Measurements from ENCODE around the gene RARRES1.

RARRES1 gene

DNA sequence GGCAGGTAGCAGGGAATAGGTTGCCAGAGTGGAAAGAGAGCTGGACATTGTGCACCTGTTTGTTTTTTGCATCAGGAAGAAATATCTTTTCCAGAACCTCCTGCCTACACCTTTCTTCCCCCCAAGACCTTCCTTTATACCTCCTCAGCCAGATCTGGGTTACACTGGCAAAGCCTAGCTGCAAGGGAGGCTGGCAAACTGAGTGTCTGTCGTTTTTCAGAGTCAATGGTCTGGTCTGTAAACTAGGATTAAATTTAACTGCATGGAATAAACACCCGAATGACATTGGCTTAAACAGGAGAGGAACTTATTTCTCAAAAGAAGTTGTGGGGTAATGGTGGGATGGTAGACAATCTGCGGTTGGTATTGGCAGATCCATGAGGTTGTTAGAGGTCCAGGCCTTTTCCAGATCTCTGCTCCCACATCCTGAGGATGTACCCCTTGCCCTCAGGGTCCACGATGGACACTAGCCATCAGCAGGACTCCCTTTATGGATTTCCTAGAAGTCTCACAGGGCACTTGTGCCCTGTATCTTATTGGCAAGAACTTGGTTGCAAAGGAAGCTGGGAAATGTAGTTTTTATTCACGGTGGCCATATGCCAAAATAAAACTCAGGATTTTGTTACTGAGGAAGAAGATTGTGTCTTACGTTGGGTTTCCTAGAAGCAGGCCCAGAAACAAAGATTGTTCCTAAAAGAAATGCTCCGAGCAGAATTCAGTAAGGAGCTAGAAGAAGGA lies 3.2 kb upstream of the RARRES1 start:
- no peak for DNase-seq (ENCODE audit: low spot score)

DNA sequence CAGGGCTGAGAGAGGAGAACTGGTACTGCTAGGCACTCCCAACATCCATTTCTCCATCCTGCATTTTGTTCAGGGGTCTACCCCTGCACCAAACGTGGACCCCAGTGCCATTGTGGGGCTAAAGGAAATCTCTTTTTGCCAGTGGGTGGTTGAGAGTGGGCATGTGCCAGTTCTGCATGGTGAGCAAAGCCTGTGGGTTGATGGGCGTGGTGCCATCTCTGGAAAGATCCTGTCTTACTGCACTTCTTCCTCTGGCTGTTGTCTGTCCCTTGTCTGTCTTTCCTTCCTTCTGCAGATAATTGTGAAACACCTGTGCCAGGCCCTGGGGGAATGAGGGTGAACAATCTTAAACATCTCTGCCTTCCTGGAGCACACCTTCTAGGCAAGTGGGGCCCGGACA lies 1.4 kb upstream of the RARRES1 start:
- DNase-seq (ENCODE audit: low spot score) = no peak

DNA sequence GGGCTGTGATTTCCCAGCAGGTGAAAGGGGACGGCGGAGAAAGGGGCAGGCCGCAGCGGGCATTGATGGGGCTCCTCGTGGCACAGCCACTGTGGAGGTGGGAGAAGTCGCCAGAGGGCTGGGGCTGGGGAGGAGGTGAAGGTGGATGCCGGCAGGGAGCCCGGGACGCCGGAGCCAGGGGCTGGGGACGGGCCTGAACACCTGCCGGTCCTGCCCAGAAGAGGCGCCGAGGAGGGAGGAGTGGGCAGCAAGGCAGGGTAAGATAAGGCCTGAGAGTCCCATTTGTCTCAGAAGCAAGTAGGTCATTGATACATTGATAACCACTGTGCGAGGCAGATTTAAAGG lies 571 bp upstream of the RARRES1 start:
- no peak for DNase-seq (ENCODE audit: low spot score)

DNA sequence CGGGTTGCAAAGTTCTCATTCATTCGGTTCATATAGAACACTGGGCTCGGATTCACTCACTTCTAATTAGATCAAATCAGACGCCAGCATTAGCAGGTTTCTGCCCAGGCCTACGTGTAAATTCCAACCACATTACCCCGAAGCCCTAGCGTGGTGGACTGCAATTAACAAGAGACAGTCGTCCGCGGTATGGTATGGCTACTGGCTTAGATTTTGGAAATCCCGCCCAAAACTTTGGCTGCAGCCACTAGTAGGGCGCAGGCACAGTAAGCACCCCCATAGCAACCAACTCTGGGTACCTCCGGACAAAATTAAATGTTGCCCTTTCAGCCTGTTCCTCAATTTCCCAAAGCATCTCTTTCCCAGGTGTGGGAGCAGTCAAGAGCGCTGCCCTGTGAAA lies 771 bp downstream of the RARRES1 start:
- no peak for DNase-seq (ENCODE audit: low spot score)

DNA sequence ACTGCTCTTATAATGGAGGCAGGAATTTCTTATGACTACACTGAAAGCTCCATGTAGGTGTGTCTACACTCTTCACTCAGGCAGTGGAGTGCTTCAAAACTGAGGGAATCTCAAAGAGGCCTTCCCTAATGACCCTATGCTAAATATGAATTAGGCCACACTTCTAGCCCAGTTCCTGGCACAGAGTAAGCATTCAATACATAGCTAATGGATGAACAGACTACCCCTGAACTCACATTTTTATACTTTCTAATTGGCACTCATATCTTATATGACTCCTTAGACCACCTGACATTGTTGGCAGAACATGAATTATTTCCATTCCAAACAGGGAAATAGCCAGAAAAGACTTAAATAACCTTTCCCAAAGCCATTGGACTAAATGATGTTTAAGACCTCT lies 3.4 kb downstream of the RARRES1 start:
- DNase-seq (ENCODE audit: low spot score) = no peak

DNA sequence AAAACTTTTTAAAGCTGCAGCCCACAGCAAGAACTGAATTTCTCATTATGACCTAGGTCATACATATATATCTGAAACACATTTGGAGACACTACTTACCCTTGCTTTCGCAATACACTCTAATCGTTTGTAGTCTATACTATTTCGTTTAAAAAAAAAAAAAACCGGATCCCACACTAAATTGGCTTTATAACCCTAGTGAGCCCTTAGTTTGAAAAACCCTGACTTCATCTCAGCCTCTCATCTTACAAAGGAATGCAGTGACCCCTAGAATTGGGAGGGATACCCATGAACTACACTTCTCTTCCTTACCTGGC lies 4.2 kb downstream of the RARRES1 start:
- DNase-seq (ENCODE audit: low spot score) = no peak

DNA sequence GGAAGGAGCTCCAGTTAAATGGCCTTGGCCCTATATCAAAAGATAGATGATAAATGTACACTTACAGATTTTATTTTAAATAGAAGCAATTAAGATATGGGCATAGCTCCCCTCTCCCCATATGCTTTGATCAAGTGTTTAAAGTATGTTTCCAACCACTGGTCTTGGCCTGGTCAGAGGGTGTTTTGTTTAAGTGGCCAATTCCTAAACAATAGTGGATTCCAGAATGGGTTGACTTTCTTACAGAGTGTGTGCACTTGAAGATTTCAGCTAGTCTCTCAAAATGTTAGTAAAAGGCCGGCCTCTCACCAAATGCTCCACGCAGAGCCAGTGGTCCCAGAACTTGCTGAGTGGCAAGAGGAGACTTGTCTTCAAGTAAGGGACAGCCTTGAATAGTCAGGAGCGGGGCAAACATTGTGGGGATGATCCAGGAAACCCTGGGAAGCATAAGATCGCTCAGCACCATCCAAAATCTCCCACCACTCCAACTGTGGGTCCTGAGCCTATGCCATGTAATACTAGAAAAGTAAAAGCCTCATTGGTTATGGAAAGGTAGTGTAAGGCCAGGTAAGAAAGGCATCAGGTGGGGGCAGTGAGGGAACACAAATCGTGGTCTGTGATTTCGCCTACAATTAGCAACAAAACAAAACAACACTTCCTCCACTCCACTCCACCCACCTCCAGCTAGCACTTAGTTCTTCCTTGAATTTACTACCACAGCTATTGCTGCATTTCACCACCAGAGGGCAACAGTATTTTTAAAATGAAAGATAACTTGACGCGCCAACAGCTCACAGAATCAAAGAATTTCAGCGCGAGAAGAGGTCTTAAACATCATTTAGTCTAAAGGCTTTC lies 4.8 kb downstream of the RARRES1 start:
- DNase-seq (ENCODE audit: low spot score) = peak; percentile 77

DNA sequence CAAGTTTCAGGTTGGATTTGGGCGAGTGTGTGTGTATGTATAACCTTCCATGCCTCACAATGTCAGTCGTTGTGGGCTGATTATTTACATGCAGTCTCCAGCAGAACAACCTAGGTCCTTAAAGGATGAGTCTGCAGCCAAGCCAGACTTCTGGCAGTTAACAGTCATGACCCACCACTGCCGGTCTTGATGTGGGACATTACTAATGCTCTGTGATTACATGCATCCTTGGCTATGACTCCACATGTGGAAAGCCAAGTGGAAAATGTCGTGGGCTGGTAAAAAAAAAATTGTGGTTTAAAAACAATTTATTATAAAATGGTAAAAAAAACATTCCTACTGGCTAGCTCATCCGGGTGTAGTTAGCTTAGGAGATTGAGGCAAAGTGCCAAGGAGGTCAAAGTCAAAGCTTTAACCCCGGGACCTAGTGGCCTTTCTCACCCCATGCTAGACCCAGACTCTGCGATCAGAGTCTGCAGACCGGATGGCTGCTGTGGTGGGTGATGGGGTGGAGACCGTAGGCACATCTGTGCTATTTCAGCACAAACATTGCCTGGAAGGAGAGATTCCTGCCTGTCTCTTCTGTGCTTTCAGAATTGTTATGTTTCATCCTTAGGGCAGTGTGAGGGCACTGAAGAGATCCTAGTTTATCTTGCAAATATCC lies 6.8 kb downstream of the RARRES1 start:
- no peak for DNase-seq (ENCODE audit: low spot score)

DNA sequence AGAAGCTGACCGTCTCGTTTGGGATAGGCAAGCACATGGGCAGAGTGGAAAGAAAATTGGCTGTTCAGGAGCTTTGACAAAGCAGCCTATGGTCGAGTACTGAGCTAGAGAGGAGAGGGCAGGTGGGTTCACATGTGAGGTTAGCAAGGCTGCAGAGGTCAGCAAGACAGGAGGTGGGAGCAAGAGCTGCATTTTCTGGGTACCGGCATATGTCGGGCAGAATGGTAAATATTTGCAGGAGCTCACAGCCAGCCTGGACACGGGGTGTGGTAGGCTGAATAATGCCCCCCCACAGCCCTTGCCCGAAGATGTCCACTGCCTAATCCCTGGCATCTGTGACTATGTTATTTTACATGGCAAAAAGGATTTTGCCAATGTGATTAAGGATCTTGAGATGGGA lies 8.3 kb downstream of the RARRES1 start:
- DNase-seq (ENCODE audit: low spot score) = no peak

DNA sequence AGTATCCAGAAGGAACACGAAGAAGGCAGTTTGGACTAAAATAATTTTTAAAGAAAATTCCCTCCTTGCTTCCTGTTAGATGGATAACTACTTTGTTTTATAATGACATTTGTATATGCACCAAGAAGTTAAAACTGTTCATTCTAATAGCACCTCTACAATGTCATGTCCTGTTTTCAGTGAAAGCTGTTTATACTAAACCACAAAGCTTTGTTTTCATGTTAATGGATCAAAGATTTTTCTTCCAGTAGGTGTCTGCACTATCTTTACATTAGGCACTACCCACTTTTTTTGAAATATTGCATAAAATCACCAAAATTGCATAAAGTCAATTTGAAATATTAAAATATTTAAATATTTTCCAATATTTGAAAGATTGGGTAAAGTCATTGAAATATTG lies 10.1 kb downstream of the RARRES1 start:
- no peak for DNase-seq (ENCODE audit: low spot score)

DNA sequence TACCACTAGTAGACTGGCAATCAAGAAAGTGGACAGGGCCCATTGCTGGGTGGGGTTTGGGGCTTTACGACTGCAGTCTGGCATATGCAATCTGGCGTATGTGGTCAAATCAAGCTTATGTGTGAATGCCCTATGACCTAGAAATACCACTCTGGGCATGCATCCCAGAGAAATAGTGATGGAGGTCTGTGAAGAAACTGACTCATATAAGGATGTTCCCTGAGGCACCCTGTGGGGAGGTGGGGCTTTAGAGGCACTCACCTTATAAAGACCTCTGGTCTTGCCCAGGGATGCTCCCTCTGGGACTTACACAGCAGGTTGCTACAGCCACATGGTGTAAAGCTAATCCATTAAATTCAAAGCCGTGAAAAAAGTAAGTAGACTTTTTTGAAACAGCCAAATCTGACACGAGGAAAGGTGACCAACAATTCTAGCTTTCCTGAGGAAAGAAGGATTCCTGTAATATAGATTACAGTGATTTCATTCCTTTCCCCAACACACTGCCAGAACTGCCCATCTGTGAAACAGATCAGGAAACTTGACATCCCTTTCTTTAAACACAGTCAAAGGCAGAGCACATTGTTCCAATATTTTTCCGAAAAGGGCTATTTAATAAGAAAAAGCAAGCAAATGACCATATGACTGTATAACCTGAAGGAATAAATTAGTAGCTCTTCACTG lies 13.6 kb downstream of the RARRES1 start:
- DNase-seq (ENCODE audit: low spot score) = no peak

DNA sequence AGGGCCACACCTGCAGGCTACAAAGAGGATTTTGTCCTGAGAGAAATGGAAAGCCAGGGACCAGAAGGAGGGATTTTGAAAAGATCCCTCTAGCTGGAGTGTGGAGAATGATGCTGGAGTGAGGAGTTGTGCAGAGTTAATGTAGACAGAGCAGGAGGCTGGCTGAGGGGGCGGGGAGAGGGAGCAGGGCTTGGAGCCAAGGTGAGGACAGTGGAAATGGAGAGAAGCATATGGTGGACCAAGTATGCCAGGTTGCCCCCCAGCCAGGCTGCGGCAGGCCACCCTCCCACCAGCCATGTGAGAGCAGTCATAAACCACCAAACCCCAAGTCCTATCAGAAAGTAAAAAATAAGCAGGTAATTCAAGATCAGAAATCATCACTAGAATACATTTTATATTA lies 14.7 kb downstream of the RARRES1 start:
- no peak for DNase-seq (ENCODE audit: low spot score)

DNA sequence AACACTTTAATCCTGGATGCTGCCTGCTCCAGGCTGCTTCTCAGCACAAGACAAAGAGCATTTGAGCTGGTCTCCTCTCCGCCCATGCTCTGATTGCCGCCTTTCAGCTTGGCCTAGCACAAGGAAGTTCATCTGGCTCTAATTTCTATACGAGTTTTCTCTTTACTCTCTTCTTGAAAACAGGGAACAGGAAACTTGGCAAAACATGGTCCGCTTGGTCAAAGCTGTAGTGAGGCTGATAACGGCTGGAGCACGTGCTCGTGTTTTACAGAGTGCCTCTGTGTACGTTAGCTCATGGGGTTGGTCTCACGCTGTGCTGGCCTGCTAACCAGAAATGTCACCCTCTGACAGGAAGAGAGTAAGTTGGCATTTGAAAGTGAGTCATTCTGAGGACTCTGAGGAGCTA lies 19.2 kb downstream of the RARRES1 start:
- no peak for DNase-seq (ENCODE audit: low spot score)

DNA sequence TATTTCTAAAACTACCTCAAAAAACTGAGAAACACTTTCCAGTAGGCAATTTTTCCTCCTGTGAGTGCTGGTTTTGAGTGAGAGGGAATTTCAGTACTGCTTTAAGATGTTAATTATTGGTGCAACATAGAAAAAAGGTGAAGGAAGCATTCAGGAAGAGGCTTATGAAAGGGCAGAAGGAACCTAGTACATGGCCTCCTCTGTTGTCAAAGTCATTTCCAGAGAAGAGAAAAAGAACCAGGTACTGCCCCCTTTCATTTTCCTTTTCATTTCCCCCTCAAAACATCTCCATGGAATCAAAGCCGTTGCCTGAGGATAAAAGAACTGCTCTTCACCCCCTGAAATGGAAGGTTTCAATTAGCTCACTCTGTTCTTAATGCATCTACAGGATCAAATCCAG lies 19.8 kb downstream of the RARRES1 start:
- DNase-seq (ENCODE audit: low spot score) = no peak

DNA sequence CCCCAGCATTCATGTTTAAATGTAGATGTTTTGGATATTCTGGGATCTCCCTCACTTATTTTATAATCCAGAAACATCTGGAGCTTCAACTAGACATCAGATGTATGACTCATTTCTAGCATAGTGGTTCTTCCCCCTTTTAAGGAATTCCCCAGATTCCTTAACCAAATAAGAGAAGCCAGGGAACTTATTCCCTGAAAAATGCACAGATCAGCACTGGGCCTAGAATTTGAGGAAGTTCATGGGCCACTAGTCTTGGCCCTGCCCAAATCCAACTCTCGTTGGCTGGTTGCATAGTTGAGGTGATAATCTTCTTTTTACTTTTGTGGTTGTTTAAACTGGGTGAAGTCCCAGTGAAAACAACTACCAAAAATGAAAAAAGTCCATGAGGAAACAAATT lies 20.4 kb downstream of the RARRES1 start:
- DNase-seq (ENCODE audit: low spot score) = no peak

DNA sequence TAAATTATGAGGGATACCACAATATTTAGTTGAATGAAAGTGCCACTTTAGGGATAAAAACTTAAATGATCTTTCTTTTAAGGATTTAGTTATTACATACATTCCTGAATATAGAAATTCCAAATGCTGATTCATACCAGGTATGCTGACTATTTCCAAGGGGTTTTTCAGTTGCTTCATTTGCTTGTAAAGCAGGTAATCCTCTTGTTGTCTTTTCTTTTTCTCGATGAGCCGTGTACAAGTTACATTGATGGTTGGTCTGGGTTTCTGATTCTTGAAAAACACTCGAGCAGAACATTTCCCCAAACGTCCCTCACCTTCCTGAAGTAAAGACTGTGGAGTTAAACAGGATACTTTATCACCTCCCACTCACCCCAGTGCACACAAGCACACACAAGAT lies 21.7 kb downstream of the RARRES1 start:
- DNase-seq (ENCODE audit: low spot score) = no peak

DNA sequence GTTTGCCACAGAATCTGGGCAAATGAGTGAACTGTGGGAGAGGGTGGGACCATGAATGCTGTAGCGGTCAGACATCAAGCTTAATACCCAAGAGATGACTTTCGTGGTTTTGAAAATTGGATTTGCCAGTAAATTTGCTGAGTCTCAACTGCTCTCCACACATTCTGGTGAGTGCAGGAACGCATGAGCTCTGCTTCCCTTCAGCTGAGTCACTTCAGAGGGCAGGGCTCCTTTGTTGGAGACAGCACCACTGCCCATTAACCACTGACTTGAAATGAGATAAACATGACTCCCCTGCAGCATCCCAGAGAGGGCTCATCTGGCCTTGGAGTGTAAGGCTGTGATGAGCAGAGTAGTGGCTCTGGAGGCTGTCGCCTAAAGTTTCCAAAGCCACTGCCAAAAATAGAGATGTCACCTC lies 22.6 kb downstream of the RARRES1 start:
- DNase-seq (ENCODE audit: low spot score) = no peak

DNA sequence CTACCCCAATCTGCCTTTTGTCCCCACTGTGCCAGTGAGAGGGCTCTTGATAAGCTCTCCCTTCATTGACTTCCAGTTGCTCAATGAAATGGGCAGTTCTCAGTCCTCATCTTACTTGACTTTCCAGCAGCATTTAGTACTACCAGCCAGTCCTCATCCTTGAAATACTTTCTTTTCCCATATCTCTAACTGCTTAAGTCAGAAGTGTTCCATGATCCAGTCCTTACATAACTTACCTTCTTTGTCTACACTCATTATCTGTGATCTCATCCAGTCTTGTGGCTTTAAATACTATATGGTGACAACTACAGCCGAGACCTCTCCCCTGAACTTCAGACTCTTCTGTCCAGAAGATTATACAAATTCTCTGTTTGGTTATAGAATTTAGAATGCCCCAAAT lies 28.7 kb downstream of the RARRES1 start:
- DNase-seq (ENCODE audit: low spot score) = no peak

DNA sequence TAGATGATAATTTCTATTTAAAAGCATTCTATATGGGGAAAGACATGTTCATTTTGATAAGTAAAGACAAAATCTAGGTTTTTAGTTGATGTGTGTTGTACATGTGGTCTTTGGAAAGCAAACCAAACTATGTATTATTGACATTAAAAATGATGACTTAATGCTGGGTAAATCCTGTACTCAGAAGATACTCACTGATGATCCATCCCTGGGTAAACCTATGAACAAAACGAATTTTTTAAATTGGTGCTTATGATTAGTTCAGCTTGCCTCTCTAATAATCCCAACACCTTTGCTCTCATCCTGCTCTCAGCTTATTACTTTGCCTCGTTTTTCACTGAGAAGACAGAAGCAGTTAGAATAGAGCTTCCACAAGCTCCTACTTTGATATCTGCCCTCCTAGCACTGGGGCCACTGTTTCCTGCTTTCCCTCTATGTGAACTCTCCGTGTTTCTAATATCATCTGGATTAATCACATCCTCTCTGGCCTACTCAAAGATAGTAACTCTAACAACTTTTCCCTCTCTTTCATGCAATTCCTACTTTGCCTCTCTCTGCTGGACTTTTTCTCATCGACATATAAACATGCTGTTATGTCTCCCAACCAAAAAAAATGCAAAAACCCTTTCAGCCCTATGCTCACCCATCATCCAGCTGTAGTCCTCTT lies 29.3 kb downstream of the RARRES1 start:
- no peak for DNase-seq (ENCODE audit: low spot score)

DNA sequence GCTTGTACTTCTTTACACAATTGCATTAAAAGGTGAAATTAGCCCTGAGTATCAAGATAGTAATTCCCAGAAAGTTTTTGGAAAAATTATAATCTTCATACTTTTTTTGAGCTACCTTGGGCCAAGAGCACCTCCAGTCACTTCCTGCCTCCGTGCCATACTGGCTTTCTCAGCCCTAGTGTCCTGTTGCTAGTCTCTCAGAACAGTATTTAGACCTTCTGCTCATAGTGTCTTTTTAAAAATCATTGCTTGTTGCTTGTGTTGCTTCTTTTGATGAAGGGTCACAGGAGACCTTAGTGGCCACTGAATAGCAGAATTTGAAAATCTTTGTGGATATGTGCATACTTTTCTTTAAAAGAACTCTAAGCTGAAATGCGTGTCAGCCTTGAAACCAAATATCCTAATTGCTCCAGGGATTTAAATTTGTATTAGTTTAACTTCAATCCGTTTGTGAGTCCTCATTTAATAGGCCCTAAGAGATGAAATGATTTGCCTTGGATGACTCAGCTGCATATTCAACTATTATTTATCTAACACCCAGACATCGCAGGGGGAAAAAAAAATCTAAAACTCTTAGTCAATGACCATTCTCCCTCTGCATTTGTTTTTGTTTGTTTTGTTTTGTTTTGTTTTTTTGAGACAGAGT lies 30.7 kb downstream of the RARRES1 start:
- DNase-seq (ENCODE audit: low spot score) = no peak

DNA sequence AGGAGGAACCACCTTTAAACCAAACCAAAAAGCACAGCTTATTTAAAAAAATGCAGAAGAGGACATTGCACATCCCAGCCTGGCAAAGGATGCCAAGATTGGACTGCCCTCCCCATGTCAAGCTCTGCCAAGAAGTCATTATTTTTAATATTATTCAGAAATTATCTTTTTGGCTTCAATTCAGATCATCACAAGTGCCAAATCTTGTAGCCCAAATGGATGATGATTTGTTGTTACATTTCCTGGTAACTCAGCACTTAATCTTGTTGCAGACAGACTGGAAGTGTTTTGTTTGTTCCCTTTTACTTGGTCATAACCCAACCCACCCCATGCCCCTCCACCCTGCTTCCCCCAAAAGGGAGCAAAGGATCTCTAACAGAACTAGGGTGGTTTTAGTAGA lies 31.7 kb downstream of the RARRES1 start:
- DNase-seq (ENCODE audit: low spot score) = no peak

DNA sequence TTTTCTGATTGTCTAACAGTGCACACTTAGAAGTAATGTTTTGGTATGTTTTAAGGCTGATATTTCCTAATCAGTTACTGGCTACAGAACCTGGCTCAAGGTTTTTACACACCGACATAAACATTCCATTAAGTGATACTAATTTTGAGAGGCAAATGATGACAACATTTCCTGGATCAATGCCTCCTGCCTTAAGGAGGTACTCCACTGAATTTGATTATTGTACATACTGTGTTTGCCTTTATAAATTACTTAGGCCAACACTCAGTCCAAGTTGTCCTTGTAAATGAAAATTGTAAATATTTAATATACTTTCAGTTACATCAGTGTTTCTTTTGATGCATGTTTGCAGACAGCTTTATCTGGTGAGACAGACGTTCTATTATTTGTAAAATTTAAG lies 35.6 kb downstream of the RARRES1 start:
- no peak for DNase-seq (ENCODE audit: low spot score)
